Pons (tissue), 1 donor: ENCODE measurements around the gene COQ8A.
"Not testable (repeated sequence)": the region's sequence is repeated elsewhere in the genome, so short reads cannot be mapped to it uniquely, and the experiment has no call there.

Experiments
- DNase-seq: peaks from one replicate; pipeline ENCODE4 v3.0.0-alpha.2; 2016; ENCODE audit warnings: low spot score

Gene COQ8A

GRCh38 chr1:226952118-226952441 is 12.0 kb downstream of the COQ8A start:
- DNase-seq, result no peak

GRCh38 chr1:226953175-226953800 is 13.2 kb downstream of the COQ8A start:
- no peak for DNase-seq

DNA sequence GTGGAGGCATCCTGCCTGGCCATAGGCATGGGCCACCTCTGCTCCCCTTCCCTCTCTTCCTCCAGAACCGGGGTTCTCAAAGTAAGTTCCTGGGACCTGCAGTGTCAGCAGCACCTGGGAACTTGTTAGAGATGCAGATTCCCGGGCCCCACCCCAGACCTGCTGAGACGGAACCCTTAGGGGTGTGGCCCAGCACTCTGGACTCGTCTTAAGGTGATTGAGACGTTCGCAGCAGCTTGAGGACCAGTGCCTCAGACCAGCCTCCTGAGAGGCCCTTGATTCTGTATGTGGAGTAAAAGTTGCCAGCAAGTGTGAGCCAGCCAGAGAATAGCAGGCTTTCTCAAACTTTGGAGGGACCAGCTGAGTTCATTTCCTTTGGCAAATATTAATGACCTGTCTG is 14.2 kb downstream of the COQ8A start:
- no peak for DNase-seq

- no peak for DNase-seq
These were observed 14.7 kb downstream of the COQ8A start for GRCh38 chr1:226954777-226955176.

GRCh38 chr1:226955857-226956256 is 15.8 kb downstream of the COQ8A start:
- DNase-seq, result not testable (repeated sequence)

DNA sequence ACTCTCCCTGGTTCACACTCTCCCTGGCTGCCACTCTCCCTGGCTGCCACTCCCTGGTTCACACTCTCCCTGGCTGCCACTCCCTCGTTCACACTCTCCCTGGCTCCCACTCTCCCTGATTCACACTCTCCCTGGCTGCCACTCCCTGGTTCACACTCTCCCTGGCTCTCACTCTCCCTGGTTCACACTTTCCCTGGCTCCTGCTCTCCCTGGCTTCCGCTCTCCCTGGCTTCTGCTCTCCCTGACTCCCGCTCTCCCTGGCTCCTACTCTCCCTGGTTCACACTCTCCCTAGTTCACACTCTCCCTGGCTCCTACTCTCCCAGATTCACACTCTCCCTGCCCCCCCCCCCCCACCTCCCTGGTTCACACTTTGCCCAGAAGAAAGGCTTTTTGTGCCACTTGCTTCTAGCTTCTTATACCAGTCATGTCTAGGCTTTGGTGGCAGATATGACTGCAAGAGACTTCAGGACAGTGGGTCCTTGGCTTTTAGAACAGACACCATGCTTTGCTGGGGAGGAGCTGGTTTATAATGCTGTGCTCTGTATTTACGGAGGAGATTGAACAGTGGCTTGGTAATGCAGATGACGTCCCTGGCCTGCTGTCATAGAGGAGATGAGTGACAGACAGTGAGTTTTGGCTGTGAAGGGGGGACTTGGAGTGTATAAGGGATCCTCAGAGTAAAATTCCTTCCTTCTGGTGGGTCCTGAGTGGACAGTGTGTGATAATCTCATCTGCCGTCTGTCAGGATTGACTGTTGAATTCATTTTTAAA is 17.0 kb downstream of the COQ8A start:
- DNase-seq, result no peak

- DNase-seq, result no peak
These were observed 17.6 kb downstream of the COQ8A start for GRCh38 chr1:226957714-226958113.

DNA sequence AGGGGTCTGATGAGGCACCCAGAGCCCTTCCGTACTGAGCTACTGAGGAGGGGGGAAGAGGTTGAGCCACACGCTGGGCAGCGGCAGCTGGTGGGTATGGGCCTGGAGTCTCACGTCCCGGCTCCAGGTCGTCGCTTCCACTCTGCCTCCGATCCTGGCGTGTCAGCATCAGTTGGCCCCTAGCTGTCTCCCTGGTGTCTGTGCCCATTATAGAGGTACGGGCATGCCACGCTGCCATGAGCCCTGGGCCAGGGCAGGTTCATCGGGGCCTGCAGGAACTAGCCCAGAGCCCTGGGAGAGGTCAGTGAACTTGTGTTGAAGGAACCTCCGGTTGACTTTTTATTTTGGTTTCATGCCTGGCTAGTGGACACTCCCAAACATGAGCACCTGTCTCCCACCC is 18.2 kb downstream of the COQ8A start:
- no peak for DNase-seq

DNA sequence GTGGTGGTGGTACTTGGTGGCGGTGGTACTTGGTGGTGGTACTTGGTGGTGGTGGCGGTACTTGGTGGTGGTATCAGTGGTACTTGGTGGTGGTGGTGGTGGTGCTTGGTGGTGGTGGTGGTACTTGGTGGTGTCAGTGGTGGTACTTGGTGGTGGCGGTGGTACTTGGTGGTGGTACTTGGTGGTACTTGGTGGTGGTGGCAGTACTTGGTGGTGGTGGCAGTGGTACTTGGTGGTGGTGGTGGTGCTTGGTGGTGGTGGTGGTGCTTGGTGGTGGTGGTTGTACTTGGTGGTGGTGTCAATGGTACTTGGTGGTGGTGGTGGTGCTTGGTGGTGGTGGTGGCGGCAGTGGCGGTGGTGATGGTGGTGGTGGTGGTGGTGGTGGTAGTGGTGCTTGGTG is 20.2 kb downstream of the COQ8A start:
- no peak for DNase-seq

- DNase-seq, result no peak
These were observed 21.1 kb downstream of the COQ8A start for GRCh38 chr1:226960944-226961765.

- no peak for DNase-seq
These were observed 22.6 kb downstream of the COQ8A start for GRCh38 chr1:226962421-226963391.

GRCh38 chr1:226964068-226964425 is 24.0 kb downstream of the COQ8A start:
- peak; percentile 49 for DNase-seq

DNA sequence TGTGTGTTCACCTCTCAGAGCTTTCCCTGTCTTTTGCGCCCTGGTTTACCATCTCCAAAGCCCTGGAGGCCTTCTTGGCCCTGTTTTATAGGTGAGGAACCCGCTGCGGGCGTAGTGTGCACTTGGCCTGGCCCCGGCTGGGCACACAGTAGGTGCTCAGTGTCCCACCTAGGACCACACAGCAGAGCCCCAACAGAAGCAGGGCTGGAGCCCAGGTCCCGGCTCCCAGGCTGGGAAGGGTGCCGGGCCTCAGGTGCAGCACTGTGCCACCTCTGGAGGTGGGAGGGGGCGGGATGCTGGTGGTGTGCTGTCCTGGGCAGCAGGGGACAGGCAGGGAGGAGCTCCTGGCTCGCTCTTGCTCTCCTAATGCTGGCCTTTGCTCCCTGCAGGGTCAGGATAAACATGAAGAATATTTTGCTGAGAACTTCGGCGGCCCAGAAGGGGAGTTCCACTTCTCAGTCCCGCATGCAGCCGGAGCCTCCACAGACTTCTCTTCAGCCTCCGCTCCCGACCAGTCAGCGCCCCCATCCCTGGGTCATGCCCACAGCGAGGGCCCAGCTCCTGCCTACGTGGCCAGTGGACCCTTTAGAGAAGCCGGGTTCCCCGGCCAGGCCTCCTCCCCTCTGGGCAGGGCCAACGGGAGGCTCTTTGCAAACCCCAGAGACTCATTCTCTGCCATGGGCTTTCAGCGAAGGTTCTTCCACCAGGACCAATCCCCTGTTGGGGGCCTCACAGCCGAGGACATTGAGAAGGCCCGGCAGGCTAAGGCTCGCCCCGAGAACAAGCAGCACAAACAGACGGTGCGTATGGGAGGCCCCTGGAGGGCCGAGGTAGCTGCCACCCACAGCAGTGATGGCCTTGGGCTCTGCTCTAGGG is 24.8 kb downstream of the COQ8A start:
- no peak for DNase-seq

DNA sequence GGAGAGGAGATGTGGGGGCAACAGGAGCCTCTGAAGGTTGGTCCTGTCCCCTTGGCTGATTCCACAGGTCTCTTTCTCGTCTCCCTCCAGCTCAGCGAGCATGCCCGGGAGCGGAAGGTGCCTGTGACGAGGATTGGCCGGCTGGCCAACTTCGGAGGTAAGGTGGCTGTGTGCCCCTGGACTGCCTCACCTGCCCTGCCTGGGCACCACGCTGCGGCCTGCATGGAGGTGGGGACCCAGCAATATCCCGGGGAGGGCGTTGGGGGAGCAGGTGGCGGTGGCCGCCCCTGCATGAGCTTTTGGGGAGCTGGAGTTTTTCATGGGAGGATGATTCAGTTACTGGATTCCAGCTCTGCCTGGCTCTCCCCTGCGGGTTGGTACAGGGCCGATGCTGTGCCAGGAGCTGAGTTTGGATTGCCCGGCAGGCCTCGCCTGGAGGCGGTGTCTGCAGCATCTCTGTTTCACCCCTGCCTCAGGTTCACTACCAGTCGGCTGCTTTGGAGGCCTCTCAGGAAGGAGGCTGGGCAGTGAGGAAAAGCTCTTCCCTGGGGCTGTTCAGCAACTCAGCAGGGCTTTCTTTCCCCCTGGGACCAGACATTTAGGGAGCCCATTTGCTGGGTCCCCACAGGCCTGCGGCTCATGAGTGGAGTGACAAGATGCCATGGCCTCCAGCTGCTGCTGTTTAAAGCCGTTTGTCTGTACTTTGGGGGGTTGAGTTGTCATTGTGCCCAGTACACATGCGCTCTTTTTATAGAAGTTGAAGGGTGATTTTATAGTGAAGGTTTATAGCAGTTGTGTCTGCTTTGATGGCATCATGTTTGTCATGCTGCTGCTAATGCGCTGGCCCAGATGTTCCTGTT is 25.7 kb downstream of the COQ8A start:
- no peak for DNase-seq

GRCh38 chr1:226966683-226967082 is 26.6 kb downstream of the COQ8A start:
- no peak for DNase-seq

- DNase-seq, result no peak
These were observed 27.6 kb downstream of the COQ8A start for GRCh38 chr1:226967665-226968064.

DNA sequence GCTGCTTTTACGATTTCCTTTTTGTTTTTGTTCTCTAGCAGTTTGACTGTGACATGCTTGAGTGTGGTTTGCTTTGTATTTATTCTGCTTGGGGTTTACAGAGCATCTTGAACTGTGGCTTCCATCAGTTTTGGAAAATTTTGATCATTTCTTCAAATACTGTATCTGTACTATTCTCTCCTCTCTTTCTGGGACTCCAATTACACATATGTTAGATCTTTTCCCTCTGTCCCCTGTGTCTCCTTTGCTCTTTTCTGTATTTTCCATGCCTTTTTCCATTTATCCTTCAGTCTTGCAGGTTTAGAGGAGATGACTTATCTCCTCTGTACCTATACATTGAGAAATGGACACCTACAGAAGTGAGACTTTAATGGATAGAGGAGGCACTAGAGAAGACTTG is 31.7 kb downstream of the COQ8A start:
- DNase-seq, result no peak

DNA sequence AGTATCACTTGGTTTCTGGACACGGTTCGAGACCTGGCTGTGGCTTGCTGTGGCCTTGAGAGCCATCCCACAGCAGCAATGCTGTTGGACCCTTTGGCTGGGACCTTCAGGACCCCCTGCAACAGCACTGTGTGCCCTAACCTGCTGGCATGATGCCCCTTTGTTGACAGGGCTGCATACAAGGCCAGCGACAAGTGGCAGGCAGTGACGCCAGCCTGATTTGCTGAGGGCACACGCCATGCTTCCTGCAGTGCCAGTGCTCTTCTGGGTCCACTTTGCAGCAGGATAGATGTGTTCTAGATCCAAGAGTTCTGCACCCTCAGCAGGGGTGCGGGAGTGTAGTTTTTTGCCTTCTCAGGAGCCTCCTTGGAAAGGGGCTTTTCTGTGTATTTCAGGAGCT is 32.8 kb downstream of the COQ8A start:
- no peak for DNase-seq

DNA sequence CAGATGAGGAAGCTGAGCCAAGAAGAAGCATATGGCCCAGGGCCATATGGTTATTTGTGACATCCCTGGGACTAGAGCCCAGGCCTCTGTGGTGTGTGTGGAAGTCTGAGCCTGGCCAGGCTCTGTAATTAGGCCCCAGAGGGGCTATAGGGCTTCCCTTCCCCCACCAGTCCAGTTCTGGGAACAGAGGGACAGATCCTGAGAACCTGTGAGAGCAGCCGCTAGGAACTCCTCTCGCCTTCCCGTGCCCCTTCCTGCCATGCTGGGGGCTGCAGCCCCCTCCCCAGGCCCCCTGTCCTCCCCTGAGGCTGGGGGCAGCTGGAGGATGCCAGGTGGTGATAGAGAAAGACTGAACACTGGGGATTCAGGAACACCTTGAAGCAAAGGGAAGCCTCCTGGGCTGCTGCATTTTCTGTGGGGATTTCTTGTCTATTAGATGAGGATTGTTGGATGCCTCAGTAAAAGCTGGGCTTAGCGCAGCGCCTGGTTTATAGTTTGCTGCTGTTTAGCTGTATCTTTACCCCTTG is 33.3 kb downstream of the COQ8A start:
- peak; percentile 24 for DNase-seq
